Activated B cell treated with CpG ODN at 0.5 μM for 24 hours (primary cell): ENCODE results near the gene RNF121. TPM values are rescaled to one million over a fixed set of nuclear protein-coding genes. Genes with fewer than 3 reads are reported as not detected.
A peak's percentile ranks its signal among the peaks of the same experiment; 100 is the strongest.

ENCODE experiments used
- ATAC-seq: fragments of 200-7000 bp; cut with Tn5 transposase; one replicate; pipeline ENCODE4 v1.10.0; 2021; ENCODE audit warnings: low read depth, mild to moderate bottlenecking, moderate library complexity
- CTCF ChIA-PET: fragments of 350-600 bp; sonication (Branson Sonifier 250); formaldehyde crosslinking; loops from one replicate; lab custom pipeline; 2021; ENCODE audit warnings: antibody characterized with exemption; lab: Charles Lee
- POLR2A ChIA-PET: fragments of 350-600 bp; sonication (Branson Sonifier 250); formaldehyde crosslinking; loops from one replicate; lab custom pipeline; 2021; ENCODE audit warnings: antibody characterized with exemption; lab: Charles Lee
- DNase-seq: peaks from one replicate; pipeline ENCODE4 v3.0.0; 2022
- H3K27ac Mint-ChIP-seq: one replicate; pipeline ENCODE4 v1.8.0; 2020; ENCODE audit warnings: mixed read lengths
- H3K27me3 Mint-ChIP-seq: one replicate; pipeline ENCODE4 v1.8.0; 2021; ENCODE audit warnings: mixed read lengths
- H3K36me3 Mint-ChIP-seq: one replicate; pipeline ENCODE4 v1.8.0; 2021; ENCODE audit warnings: low read depth, mixed read lengths
- H3K4me1 Mint-ChIP-seq: one replicate; pipeline ENCODE4 v1.8.0; 2021; ENCODE audit warnings: mixed read lengths
- H3K4me3 Mint-ChIP-seq: one replicate; pipeline ENCODE4 v1.8.0; 2020; ENCODE audit warnings: mild to moderate bottlenecking, mixed read lengths
- H3K9me3 Mint-ChIP-seq: one replicate; pipeline ENCODE4 v1.8.0; 2020; ENCODE audit warnings: mixed read lengths
- intact Hi-C: fragments of 100-400 bp; cut with micrococcal nuclease; formaldehyde crosslinking; loops from one replicate; pipeline ENCODE4 v1.15.1; 2024
- total RNA-seq: library from RNA; stranded (reverse); gene quantifications from 2 replicates; pipeline ENCODE4 v1.2.3, GENCODE V29; 2022
- TF ChIP-seq, protein P1 (sequence below): fragments of 200-600 bp; IDR thresholded peaks from one replicate; pipeline ENCODE4 v1.8.0; 2022; ENCODE audit warnings: antibody characterized with exemption, mild to moderate bottlenecking

The RNF121 gene
- total RNA-seq, 1 donor from 2014 or later, result 47.4 TPM

DNA sequence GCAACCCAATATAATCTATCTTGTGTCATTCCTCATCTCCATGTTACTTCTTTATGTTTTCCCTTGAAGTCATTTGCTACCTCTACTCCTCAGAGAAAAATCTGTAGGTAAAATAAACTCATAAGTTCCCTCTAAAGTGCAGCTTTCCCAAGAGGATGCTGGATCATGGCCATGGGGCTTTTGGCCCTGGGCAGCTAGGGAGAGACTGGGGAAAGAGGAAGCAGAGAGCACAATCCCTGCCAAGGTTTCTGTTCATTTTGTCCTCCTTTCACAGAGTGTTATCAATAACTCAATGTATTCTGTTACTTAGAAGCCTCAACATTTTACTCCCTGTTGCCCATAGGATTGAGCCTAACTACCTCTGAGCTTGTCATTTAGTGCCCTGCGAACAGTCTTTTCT is 9.0 kb downstream of the RNF121 start:
- ATAC-seq (no peak), DNase-seq (no peak)
- H3K36me3 Mint-ChIP-seq, result peaks cover 13% of the 10 kb centered on the region
- H3K27ac Mint-ChIP-seq, result no peak overlapping the region
- CTCF ChIA-PET, result no interaction called here
- peaks cover 25% of the 10 kb centered on the region for H3K4me1 Mint-ChIP-seq
- no peaks in the 10 kb centered on the region for H3K27me3 Mint-ChIP-seq
- intact Hi-C loops, result no loop called here
- TF ChIP-seq, protein P1, sequence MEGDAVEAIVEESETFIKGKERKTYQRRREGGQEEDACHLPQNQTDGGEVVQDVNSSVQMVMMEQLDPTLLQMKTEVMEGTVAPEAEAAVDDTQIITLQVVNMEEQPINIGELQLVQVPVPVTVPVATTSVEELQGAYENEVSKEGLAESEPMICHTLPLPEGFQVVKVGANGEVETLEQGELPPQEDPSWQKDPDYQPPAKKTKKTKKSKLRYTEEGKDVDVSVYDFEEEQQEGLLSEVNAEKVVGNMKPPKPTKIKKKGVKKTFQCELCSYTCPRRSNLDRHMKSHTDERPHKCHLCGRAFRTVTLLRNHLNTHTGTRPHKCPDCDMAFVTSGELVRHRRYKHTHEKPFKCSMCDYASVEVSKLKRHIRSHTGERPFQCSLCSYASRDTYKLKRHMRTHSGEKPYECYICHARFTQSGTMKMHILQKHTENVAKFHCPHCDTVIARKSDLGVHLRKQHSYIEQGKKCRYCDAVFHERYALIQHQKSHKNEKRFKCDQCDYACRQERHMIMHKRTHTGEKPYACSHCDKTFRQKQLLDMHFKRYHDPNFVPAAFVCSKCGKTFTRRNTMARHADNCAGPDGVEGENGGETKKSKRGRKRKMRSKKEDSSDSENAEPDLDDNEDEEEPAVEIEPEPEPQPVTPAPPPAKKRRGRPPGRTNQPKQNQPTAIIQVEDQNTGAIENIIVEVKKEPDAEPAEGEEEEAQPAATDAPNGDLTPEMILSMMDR, result no peak
- POLR2A ChIA-PET, result no interaction called here
- no peak overlapping the region for H3K4me3 Mint-ChIP-seq
- no peaks in the 10 kb centered on the region for H3K9me3 Mint-ChIP-seq

DNA sequence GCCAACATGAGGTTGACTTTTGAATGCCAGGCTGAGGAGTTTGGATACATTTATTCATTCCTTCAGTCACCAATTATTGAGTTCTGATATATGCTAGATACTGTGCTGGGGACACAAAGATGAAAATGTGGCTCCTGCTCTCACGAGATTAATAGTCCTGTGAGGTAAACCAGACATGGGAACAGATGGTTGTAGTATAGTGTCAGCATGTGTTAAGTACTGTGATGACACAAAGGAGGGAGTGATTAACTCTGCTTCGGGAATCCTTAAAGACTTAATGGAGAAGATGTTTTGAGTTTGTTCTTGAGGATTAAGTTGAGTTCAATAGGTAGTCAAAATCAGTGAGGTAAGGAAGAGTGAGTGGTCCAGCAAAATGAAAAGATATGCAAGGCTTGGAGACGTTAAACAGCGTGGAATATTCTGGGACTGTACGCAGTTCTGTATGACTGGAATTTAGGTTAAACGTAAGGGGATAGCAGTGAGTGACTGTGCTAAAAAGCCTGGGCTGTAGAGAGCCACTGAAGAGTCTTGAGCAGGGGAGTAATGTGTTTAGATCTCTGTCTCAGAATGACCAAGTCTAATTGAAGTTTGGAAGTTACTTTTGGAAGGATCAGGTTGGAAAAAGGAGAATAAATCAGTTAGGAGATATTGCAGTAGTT is 11.8 kb downstream of the RNF121 start:
- no peak for DNase-seq
- CTCF ChIA-PET, result no interaction called here

DNA sequence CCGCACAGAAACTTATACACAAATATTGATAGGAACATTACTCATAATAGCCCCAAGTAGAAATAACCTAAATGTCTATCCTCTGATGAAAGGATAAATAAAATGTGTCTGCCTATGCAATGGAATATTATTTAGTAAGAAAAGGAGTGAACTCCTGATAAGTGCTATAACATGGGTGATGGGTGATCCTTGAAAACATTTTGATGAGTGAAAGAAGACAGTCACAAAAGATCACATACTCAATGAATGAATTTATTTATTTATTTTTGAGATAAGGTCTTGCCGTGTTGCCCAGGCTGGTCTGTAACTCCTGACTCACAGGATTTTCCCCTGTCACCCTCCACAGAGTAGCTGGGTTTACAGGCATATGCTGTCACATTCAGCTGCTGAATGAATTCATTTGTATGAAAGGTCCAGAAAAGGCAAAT is 17.3 kb downstream of the RNF121 start:
- DNase-seq (no peak), ATAC-seq (peak; percentile 42)
- TF ChIP-seq, protein P1, result no peak
- Mint-ChIP-seq H3K27ac (no peak overlapping the region), H3K36me3 (peaks cover 14% of the 10 kb centered on the region), H3K9me3 (no peaks in the 10 kb centered on the region), H3K4me3 (no peak overlapping the region), H3K27me3 (no peaks in the 10 kb centered on the region), H3K4me1 (peaks cover 39% of the 10 kb centered on the region)
- ChIA-PET CTCF (no interaction called here), POLR2A (interaction anchor here (0.7 to 0.9 kb wide), 2 partner anchors 15 to 170 kb away, joined by 5 to 7 read pairs; no protein-coding TSS in a partner anchor)
- intact Hi-C loops, result no loop called here

More for the DNA sequence above, 11.8 kb downstream of the RNF121 start:
- POLR2A ChIA-PET, result no interaction called here
- intact Hi-C loops, result no loop called here
- H3K27me3 Mint-ChIP-seq, result no peaks in the 10 kb centered on the region
- TF ChIP-seq, protein P1, result no peak
- no peak overlapping the region for H3K4me3 Mint-ChIP-seq
- peaks cover 12% of the 10 kb centered on the region for H3K36me3 Mint-ChIP-seq
- peaks cover 25% of the 10 kb centered on the region for H3K4me1 Mint-ChIP-seq
- no peaks in the 10 kb centered on the region for H3K9me3 Mint-ChIP-seq
- no peak overlapping the region for H3K27ac Mint-ChIP-seq
- no peak for ATAC-seq

DNA sequence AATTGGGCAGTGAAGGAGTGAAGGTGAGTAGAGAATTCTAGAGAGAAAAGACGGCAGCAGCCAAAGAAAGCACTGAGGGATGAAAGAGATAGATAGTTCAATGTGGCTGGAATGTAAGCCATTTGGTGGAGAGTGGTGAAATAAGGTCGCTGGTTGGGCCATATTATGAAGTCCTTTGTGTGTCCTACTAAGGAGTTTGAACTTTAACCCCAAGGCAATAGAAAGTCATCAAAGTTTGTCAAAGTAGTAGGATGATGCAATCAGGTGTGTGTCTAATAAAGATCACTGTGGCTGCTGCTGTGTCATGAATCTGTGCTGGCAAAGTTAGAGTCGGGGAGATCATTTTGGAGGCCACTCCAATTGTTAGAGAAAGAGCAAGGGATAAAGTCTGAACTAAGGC is 18.7 kb downstream of the RNF121 start:
- Mint-ChIP-seq H3K27me3 (no peaks in the 10 kb centered on the region), H3K27ac (no peak overlapping the region), H3K36me3 (peaks cover 16% of the 10 kb centered on the region), H3K9me3 (no peaks in the 10 kb centered on the region), H3K4me3 (no peak overlapping the region), H3K4me1 (peaks cover 43% of the 10 kb centered on the region)
- TF ChIP-seq, protein P1, result no peak
- CTCF ChIA-PET, result no interaction called here
- intact Hi-C loops, result no loop called here
- POLR2A ChIA-PET, result no interaction called here
- DNase-seq, result no peak
- no peak for ATAC-seq

DNA sequence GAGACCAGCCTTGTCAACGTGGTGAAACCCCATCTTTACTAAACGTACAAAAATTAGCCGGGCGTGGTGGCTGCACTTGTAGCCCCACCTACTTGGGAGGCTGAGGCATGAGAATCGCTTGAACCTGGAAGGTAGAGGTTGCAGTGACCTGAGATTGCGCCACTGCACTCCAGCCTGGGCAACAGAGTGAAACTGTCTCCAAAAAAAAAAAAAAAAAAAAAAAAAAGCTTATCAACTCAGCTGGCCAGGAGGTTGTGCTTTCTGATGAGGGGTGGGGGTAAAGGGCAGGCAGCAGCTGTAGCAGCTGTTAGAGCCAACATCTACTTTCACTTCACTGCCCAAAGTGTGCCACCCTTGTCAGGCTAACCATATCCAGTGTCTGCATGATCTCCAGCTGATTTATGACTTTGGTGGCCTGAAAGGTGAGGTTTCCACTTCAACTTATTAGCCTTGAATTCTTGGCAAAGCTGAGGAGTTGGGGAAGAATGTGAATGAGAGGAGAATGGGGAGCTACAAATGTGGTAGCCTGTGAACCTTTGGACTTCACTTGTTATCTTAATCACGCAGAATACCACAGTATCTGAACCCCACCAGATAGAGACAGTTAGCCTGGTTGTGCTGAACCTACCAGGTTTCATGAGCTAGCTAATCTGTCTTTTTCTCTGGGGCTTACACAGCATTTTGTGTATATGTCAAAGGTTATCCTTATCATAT is 19.6 kb downstream of the RNF121 start:
- H3K4me3 Mint-ChIP-seq, result no peak overlapping the region
- peaks cover 14% of the 10 kb centered on the region for H3K36me3 Mint-ChIP-seq
- no peak for DNase-seq
- TF ChIP-seq, protein P1, result no peak
- no peaks in the 10 kb centered on the region for H3K9me3 Mint-ChIP-seq
- H3K4me1 Mint-ChIP-seq, result peaks cover 36% of the 10 kb centered on the region
- no peaks in the 10 kb centered on the region for H3K27me3 Mint-ChIP-seq
- intact Hi-C loops, result no loop called here
- CTCF ChIA-PET, result interaction anchor here (1.0 kb wide), 1 partner anchor 9 kb away, joined by 3 read pairs; no protein-coding TSS in a partner anchor
- ATAC-seq, result no peak
- POLR2A ChIA-PET, result no interaction called here
- H3K27ac Mint-ChIP-seq, result no peak overlapping the region
